Omental fat pad (tissue), 4 donors: ENCODE measurements around the gene RNF144A. TPM values are rescaled to one million over a fixed set of nuclear protein-coding genes. Genes with fewer than 3 reads are reported as not detected.

ENCODE experiments used
- ATAC-seq: fragments of 150-250 bp; one replicate; pipeline ENCODE4 v1.9.1; 2016; ENCODE audit warnings: mild to moderate bottlenecking, moderate library complexity; ENCODE audit not compliant: low FRiP score
- DNase-seq: peaks from one replicate; pipeline ENCODE4 v3.0.0-alpha.2; 2019; ENCODE audit warnings: low spot score
- total RNA-seq, 4 donors: library from RNA; depleted of rRNA; stranded (reverse); fragments of >200 nt; gene quantifications; one replicate each; pipeline ENCODE4 v1.1.0, GENCODE V29; 2016
- TF ChIP-seq, protein P1 (sequence below), 3 donors: fragments of 450-650 bp; IDR thresholded peaks; one replicate each; pipeline ENCODE4 v1.5.1; 2016 to 2017; ENCODE audit warnings: antibody characterized with exemption in 3 of 3, mild to moderate bottlenecking in 3 of 3, moderate library complexity in 2 of 3

Gene RNF144A
- total RNA-seq, 4 donors from 2014 or later = 12.6 to 39.9 (median 16.3) TPM

DNA sequence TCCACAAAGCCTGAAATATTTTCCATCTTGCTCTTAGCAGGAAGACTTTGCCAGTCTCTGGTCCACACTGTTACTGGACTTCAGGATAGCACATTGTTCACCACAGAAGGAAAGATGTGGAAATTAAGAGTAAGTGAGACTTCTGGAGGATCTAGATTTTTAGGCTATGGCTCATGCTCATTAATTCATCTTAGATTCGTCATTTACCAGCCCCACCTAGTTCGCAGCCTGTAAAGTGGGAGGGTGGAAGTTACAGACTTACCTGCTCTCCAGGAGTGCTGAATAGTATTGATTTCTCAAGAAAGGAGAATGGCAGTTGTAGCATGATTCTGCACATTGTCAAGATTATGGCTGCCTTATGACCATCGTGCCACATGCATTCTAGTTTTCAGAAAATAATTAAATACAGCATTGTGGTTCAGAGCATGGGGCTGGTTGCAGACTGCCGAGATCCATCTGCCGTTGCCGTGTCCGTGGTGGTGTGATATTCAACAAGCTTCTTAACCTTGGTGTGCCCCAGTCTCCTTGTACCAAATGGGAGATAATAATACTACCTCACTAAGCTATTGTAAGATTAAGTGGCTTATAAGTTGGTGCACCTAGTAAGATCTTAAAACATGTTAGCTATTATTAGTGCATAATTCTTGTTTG, 56.8 kb downstream of the RNF144A start:
- TF ChIP-seq, protein P1, sequence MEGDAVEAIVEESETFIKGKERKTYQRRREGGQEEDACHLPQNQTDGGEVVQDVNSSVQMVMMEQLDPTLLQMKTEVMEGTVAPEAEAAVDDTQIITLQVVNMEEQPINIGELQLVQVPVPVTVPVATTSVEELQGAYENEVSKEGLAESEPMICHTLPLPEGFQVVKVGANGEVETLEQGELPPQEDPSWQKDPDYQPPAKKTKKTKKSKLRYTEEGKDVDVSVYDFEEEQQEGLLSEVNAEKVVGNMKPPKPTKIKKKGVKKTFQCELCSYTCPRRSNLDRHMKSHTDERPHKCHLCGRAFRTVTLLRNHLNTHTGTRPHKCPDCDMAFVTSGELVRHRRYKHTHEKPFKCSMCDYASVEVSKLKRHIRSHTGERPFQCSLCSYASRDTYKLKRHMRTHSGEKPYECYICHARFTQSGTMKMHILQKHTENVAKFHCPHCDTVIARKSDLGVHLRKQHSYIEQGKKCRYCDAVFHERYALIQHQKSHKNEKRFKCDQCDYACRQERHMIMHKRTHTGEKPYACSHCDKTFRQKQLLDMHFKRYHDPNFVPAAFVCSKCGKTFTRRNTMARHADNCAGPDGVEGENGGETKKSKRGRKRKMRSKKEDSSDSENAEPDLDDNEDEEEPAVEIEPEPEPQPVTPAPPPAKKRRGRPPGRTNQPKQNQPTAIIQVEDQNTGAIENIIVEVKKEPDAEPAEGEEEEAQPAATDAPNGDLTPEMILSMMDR (IDR thresholded peaks at IDR 0.05) = no peak
- ATAC-seq (no peak), DNase-seq (no peak)

DNA sequence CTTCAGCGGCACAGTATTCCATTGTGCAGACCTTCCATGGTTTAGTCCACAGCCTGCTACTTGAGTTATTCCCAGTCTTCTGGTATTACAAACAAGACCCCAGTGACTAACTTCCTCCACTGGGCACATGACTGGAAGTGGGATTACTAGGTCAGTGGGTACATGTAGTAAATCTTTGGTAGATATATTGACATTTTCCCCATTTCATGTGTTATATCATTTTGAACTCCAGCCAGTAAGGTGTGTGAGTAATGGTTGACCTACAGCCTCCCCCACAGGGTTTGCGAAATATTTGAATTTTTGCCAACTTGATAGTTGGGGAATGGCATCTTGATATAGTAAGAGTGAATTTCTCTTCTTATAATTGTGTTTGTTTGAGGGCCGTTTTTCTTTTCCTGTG, 58.8 kb downstream of the RNF144A start:
- DNase-seq = no peak
- TF ChIP-seq, protein P1 (IDR thresholded peaks at IDR 0.05) = no peak
- peak; percentile 42 for ATAC-seq

DNA sequence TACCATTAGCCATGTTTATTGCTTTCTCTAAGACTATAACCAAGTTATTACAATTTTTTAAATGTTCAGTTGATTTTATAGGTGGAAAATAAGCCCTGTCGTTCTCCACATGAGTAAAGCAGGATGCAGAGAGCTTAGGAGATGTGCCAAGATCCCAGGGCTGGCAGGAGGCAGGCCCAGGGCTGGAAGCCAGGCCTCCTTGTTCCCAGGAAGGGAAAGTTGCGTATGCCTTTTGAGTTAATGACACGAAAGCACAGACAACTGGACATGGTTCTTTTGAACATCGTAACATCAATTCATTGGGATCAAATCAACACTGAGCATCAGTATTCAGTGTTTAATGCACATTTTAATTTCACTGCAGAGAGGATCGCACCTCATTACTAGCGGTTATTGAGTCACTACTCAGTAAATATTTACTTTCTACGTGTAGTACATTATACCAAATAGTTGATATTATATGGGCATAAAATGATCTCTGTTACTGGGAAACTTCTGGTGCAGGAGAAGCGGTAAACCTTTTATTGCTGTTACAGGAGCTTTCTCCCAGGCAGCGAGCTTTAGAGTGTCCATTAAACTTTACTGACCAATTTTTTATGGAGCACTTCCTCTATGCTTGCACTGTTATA, 60.0 kb downstream of the RNF144A start:
- TF ChIP-seq, protein P1 (IDR thresholded peaks at IDR 0.05) = no peak
- ATAC-seq (peak; percentile 37), DNase-seq (no peak)

DNA sequence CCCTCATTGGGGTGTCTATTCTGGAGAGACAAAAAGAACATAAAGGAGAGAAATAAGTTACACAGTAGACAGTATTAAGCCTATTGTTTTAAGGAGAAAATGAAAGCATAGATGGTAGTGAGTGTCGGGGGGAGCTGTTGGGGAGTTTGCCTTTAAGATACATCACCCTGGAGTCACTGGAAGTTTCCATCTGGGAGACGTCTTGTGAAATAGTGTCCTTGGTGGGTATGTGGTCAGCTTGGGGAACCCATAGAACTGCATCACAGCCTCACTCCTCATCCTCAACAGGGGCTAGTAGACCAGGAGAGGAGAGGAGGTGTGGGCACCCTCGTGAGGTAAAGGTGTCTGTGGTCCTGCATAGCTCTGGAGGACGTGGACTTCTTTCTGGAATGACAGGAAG, 60.6 kb downstream of the RNF144A start:
- TF ChIP-seq, protein P1 (IDR thresholded peaks at IDR 0.05) = no peak
- DNase-seq (no peak), ATAC-seq (no peak)

DNA sequence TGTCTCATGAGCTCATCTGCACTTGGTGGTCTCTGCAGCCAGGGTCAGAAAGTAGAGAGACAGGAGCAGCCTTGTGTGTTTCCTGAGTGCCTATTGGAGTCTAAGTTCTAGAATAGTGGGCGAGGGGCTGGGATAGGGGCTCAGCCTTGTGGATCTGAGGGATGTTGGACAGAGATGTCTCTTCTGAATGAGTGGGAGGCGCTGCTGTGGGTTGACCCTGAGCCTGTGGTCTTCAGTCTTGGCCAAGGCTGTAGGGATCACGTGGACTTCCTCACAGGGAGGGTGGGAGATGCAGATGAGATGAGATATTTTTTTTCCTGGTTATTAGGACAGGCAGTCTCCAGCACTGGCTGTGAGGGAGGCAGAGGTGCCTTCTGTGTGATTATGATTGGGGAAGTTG, 61.8 kb downstream of the RNF144A start:
- TF ChIP-seq, protein P1 (IDR thresholded peaks at IDR 0.05) = no peak
- ATAC-seq (no peak), DNase-seq (no peak)

DNA sequence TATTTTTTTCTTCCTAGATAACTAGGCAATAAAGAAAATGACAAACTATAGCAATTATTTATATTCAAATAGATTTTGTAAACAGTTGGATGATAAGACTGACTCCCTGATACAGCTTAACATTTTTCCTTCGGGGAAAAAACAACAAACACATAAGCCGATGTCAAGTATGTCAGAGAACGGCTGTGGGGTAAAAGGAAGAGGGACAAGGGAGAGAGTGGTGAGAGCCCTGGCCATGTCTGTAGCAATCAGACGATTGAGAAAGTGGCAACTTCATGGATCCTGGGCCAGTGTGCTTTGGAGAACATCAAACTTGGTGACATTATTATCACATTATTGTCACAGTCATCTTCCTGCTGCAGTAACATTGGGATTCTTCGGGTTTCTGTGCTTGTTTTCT, 65.2 kb downstream of the RNF144A start:
- TF ChIP-seq, protein P1 (IDR thresholded peaks at IDR 0.05) = no peak
- no peak for ATAC-seq
- DNase-seq = no peak
